ENCODE data around the gene HSP90AA1. TPM values are rescaled to one million over a fixed set of nuclear protein-coding genes. Genes with fewer than 3 reads are reported as not detected.

Gene HSP90AA1
- total and polyA plus RNA-seq, 2 experiments from 2014 or later = 1,401 to 2,107 TPM

- TF ChIP-seq ZNF462 (CRISPR knock-in tag; IDR thresholded peaks at IDR 0.05) (no peak), ZNF114 (CRISPR knock-in tag; IDR thresholded peaks at IDR 0.05) (no peak), ETS1 (IDR thresholded peaks at IDR 0.05) (no peak), CTCF (conservative IDR thresholded peaks at IDR 0.05; ENCODE audit: low read depth in 2 of 2) (no peak), NANOG (IDR thresholded peaks at IDR 0.05; ENCODE audit: borderline replicate concordance) (no peak), EZH2phosphoT487 (IDR thresholded peaks at IDR 0.05; ENCODE audit: unreplicated experiment) (no peak)
Observed at GRCh38 chr14:102125546-102125945, 38.7 kb upstream of the HSP90AA1 start (continued).

GRCh38 chr14:102124419-102124818, 37.6 kb upstream of the HSP90AA1 start:
- peaks cover 20% of the 10 kb centered on the region for H3K4me1 Mint-ChIP-seq
- no peaks in the 10 kb centered on the region; the same call in 2 of the 3 replicates for H3K36me3 Mint-ChIP-seq (ENCODE audit: low read depth)
- H2AFZ ChIP-seq = no peak overlapping the region
- ATAC-seq (no peak), DNase-seq (ENCODE audit: low spot score) (no peak)
- no peak overlapping the region for H3K4me3 Mint-ChIP-seq
- H3F3A ChIP-seq (replicated peaks; ENCODE audit: low read depth) = no peaks in the 10 kb centered on the region
- H3K4me1 ChIP-seq (ENCODE audit: insufficient read depth) = peaks cover 21% of the 10 kb centered on the region
- no peaks in the 10 kb centered on the region for H3K9me3 Mint-ChIP-seq
- H3K27ac Mint-ChIP-seq = no peak overlapping the region
- H3K27ac ChIP-seq (ENCODE audit: low read depth) = no peak overlapping the region
- H3K36me3 ChIP-seq (ENCODE audit: insufficient read depth) = no peaks in the 10 kb centered on the region
- H3K27me3 ChIP-seq (ENCODE audit: insufficient read depth) = no peaks in the 10 kb centered on the region
- H3K9me2 ChIP-seq (ENCODE audit: insufficient read depth) = no peaks in the 10 kb centered on the region
- no peak overlapping the region for H3K4me2 ChIP-seq
- no peaks in the 10 kb centered on the region for H4K20me1 ChIP-seq (replicated peaks; ENCODE audit: insufficient read depth)
- no peak overlapping the region for H3K4me3 ChIP-seq
- H3K79me2 ChIP-seq (replicated peaks; ENCODE audit: insufficient read depth) = no peaks in the 10 kb centered on the region
- H3K27me3 Mint-ChIP-seq (ENCODE audit: insufficient read depth, low read depth, poor library complexity) = no peaks in the 10 kb centered on the region
- no peak for TF ChIP-seq STAT1 (IDR thresholded peaks at IDR 0.05; ENCODE audit: unreplicated experiment)
- TF ChIP-seq NANOG (IDR thresholded peaks at IDR 0.05; ENCODE audit: borderline replicate concordance) = no peak
- no peak for TF ChIP-seq JUNB (IDR thresholded peaks at IDR 0.05; ENCODE audit: unreplicated experiment)
- no peak for TF ChIP-seq ZNF114 (CRISPR knock-in tag; IDR thresholded peaks at IDR 0.05)
- no peak for TF ChIP-seq CTCF (conservative IDR thresholded peaks at IDR 0.05; ENCODE audit: low read depth in 2 of 2)
- no peak for TF ChIP-seq ETS1 (IDR thresholded peaks at IDR 0.05)

All from GM23338 (cell line).